IMR-90 (cell line): Measurements from ENCODE around the gene CASK.

Experiments used
- BHLHE40 ChIP-seq: fragments of 150-350 bp; IDR thresholded peaks from 2 replicates; pipeline ENCODE4 v1.6.1; 2016; ENCODE audit warnings: mild to moderate bottlenecking, low read depth, low read length
- CEBPB ChIP-seq: IDR thresholded peaks from 2 replicates; pipeline ENCODE4 v1.6.1; 2012; ENCODE audit warnings: low read depth, low read length, improper control_type of control experiment
- FOS ChIP-seq: fragments of 150-350 bp; IDR thresholded peaks from 2 replicates; pipeline ENCODE4 v1.6.1; 2016; ENCODE audit warnings: low read depth, low read length
- MAFK ChIP-seq: IDR thresholded peaks from 2 replicates; pipeline ENCODE4 v1.6.1; 2012; ENCODE audit warnings: low read depth, low read length, improper control_type of control experiment
- MXI1 ChIP-seq: IDR thresholded peaks from 2 replicates; pipeline ENCODE4 v1.6.1; 2012; ENCODE audit warnings: low read depth, mild to moderate bottlenecking, low read length, moderate library complexity, borderline replicate concordance
- NFE2L2 ChIP-seq: fragments of 150-350 bp; IDR thresholded peaks from 2 replicates; pipeline ENCODE4 v1.6.1; 2016; ENCODE audit warnings: low read depth, mild to moderate bottlenecking, low read length
- POLR2A ChIP-seq: IDR thresholded peaks from 2 replicates; pipeline ENCODE4 v1.6.1; 2012; ENCODE audit warnings: mild to moderate bottlenecking, low read depth, low read length
- RAD21 ChIP-seq: IDR thresholded peaks from 2 replicates; pipeline ENCODE4 v1.6.1; 2012; ENCODE audit warnings: low read length, improper control_type of control experiment
- RCOR1 ChIP-seq: IDR thresholded peaks from 2 replicates; pipeline ENCODE4 v1.6.1; 2012; ENCODE audit warnings: mild to moderate bottlenecking, low read length, improper control_type of control experiment; ENCODE audit not compliant: insufficient replicate concordance
- RFX5 ChIP-seq: IDR thresholded peaks from 2 replicates; pipeline ENCODE4 v1.8.0; 2012; ENCODE audit warnings: low read depth, mild to moderate bottlenecking, low read length, moderate library complexity
- SMC3 ChIP-seq: fragments of 150-350 bp; IDR thresholded peaks from 2 replicates; pipeline ENCODE4 v1.6.1; 2016; ENCODE audit warnings: low read depth, mild to moderate bottlenecking, antibody characterized with exemption, low read length, moderate library complexity
- TF ChIP-seq, protein P1 (sequence below): conservative IDR thresholded peaks from 2 replicates; pipeline ENCODE4 v1.5.1; 2012; ENCODE audit warnings: mild to moderate bottlenecking, low read depth, low read length, improper control_type of control experiment
- TF ChIP-seq, protein P2 (sequence below): fragments of 150-350 bp; IDR thresholded peaks from 2 replicates; pipeline ENCODE4 v1.6.1; 2016; ENCODE audit warnings: low read depth, mild to moderate bottlenecking, low read length, moderate library complexity, borderline replicate concordance
- TF ChIP-seq, protein P3 (sequence below): fragments of 150-350 bp; IDR thresholded peaks from 2 replicates; pipeline ENCODE4 v1.6.1; 2017; ENCODE audit warnings: mild to moderate bottlenecking, antibody characterized with exemption, low read length, low read depth

DNA sequence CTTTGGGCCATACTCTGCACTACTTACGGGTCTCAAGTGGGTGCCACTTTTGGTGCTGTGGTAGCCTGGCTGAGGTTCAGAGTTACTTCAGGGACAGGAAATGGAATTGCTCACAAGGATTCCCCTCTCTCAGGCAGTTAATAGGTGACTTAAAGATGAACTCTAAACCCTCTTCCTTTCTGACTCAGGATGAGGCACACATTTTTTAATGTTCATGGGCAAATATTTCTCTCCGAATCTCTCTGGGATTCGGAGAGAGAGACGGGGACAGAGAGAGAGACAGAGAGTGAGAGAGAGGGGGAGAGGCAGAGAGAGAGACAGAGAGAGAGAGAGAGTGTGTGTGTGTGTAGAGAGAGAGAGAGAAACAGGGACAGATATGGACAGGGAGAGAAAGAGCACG is 396.4 kb downstream of the CASK start:
- TF ChIP-seq POLR2A (no peak), NFE2L2 (no peak), SMC3 (no peak), BHLHE40 (no peak), RAD21 (no peak), MAFK (no peak), FOS (no peak), CEBPB (no peak), RFX5 (no peak), MXI1 (no peak), RCOR1 (no peak)
- TF ChIP-seq, protein P1, sequence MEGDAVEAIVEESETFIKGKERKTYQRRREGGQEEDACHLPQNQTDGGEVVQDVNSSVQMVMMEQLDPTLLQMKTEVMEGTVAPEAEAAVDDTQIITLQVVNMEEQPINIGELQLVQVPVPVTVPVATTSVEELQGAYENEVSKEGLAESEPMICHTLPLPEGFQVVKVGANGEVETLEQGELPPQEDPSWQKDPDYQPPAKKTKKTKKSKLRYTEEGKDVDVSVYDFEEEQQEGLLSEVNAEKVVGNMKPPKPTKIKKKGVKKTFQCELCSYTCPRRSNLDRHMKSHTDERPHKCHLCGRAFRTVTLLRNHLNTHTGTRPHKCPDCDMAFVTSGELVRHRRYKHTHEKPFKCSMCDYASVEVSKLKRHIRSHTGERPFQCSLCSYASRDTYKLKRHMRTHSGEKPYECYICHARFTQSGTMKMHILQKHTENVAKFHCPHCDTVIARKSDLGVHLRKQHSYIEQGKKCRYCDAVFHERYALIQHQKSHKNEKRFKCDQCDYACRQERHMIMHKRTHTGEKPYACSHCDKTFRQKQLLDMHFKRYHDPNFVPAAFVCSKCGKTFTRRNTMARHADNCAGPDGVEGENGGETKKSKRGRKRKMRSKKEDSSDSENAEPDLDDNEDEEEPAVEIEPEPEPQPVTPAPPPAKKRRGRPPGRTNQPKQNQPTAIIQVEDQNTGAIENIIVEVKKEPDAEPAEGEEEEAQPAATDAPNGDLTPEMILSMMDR: no peak
- TF ChIP-seq, protein P2, sequence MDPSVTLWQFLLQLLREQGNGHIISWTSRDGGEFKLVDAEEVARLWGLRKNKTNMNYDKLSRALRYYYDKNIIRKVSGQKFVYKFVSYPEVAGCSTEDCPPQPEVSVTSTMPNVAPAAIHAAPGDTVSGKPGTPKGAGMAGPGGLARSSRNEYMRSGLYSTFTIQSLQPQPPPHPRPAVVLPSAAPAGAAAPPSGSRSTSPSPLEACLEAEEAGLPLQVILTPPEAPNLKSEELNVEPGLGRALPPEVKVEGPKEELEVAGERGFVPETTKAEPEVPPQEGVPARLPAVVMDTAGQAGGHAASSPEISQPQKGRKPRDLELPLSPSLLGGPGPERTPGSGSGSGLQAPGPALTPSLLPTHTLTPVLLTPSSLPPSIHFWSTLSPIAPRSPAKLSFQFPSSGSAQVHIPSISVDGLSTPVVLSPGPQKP: no peak
- TF ChIP-seq, protein P3, sequence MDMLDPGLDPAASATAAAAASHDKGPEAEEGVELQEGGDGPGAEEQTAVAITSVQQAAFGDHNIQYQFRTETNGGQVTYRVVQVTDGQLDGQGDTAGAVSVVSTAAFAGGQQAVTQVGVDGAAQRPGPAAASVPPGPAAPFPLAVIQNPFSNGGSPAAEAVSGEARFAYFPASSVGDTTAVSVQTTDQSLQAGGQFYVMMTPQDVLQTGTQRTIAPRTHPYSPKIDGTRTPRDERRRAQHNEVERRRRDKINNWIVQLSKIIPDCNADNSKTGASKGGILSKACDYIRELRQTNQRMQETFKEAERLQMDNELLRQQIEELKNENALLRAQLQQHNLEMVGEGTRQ: no peak
